IMR-90 (cell line): ENCODE measurements around the gene SLPI. TPM values are rescaled to one million over a fixed set of nuclear protein-coding genes. Genes with fewer than 3 reads are reported as not detected.
A peak's percentile ranks its signal among the peaks of the same experiment; 100 is the strongest.

Experiments used
- ATAC-seq: fragments of 200-7000 bp; cut with Tn5 transposase; 2 replicates; pipeline ENCODE4 v1.9.1; 2020; ENCODE audit warnings: low read depth, mild to moderate bottlenecking, moderate library complexity
- BruUV-seq: library from RNA; stranded (reverse); fragments of 400-500 nt; replicated peaks from 2 replicates; lab custom pipeline; 2021; lab: Mats Ljungman, UMichigan
- CTCF ChIA-PET: fragments of 300-600 bp; formaldehyde crosslinking; extraction: SDS; loops from one replicate; lab custom pipeline; 2021; ENCODE audit warnings: antibody characterized with exemption; lab: Yijun Ruan, JAX
- POLR2A ChIA-PET: fragments of 300-600 bp; sonication (Branson Sonifier 250); formaldehyde crosslinking; loops from one replicate; lab custom pipeline; 2022; ENCODE audit warnings: antibody characterized with exemption; ENCODE audit not compliant: unreplicated experiment; lab: Charles Lee
- DNase-seq: peaks from one replicate; pipeline ENCODE4 v3.0.0; 2013
- H2AFZ ChIP-seq: replicated peaks from 2 replicates; pipeline ENCODE3; 2013; ENCODE audit warnings: low read length, mild to moderate bottlenecking; ENCODE audit not compliant: poor library complexity
- H2AK5ac ChIP-seq: 2 replicates; pipeline ENCODE4 v1.6.1; 2013; ENCODE audit warnings: low read depth, low read length, inconsistent platforms
- H2AK9ac ChIP-seq: replicated peaks from 2 replicates; pipeline ENCODE3; 2013; ENCODE audit warnings: mild to moderate bottlenecking, low read depth, low read length, moderate library complexity; ENCODE audit not compliant: poor library complexity
- H2BK120ac ChIP-seq: 2 replicates; pipeline ENCODE4 v1.6.1; 2013; ENCODE audit warnings: low read depth, low read length, inconsistent platforms
- H2BK15ac ChIP-seq: 3 replicates; pipeline ENCODE4 v1.6.1; 2013; ENCODE audit warnings: low read depth, low read length, inconsistent platforms
- H2BK20ac ChIP-seq: 2 replicates; pipeline ENCODE4 v1.6.1; 2013; ENCODE audit warnings: low read depth, mild to moderate bottlenecking, inconsistent platforms, low read length, moderate library complexity
- H2BK5ac ChIP-seq: 2 replicates; pipeline ENCODE4 v1.6.1; 2013; ENCODE audit warnings: mild to moderate bottlenecking, low read depth, low read length, inconsistent platforms; ENCODE audit not compliant: poor library complexity, severe bottlenecking
- H3K14ac ChIP-seq: replicated peaks from 2 replicates; pipeline ENCODE4 v1.6.1; 2013; ENCODE audit warnings: low read depth, low read length, inconsistent platforms
- H3K18ac ChIP-seq: 2 replicates; pipeline ENCODE4 v1.6.1; 2013; ENCODE audit warnings: low read depth, low read length, control low read depth
- H3K23ac ChIP-seq: 2 replicates; pipeline ENCODE4 v1.6.1; 2013; ENCODE audit warnings: low read depth, low read length, inconsistent platforms
- H3K27ac ChIP-seq: 2 replicates; pipeline ENCODE4 v1.5.1; 2013; ENCODE audit warnings: mild to moderate bottlenecking, control low read depth, low read length; ENCODE audit not compliant: insufficient read depth
- H3K27me3 ChIP-seq: 2 replicates; pipeline ENCODE4 v1.6.1; 2013; ENCODE audit warnings: low read length; ENCODE audit not compliant: control insufficient read depth, insufficient read depth
- H3K36me3 ChIP-seq: 2 replicates; pipeline ENCODE4 v1.6.1; 2013; ENCODE audit warnings: low read length, mixed read lengths; ENCODE audit not compliant: control insufficient read depth, insufficient read depth
- H3K4ac ChIP-seq: 2 replicates; pipeline ENCODE4 v1.6.1; 2013; ENCODE audit warnings: low read depth, low read length, inconsistent platforms
- H3K4me1 ChIP-seq: 2 replicates; pipeline ENCODE4 v1.6.1; 2013; ENCODE audit warnings: low read length, mixed read lengths; ENCODE audit not compliant: control insufficient read depth, insufficient read depth
- H3K4me2 ChIP-seq: 2 replicates; pipeline ENCODE4 v1.6.1; 2013; ENCODE audit warnings: low read depth, mild to moderate bottlenecking, control low read depth, low read length, moderate library complexity
- H3K4me3 ChIP-seq: 2 replicates; pipeline ENCODE4 v1.5.1; 2013; ENCODE audit warnings: low read depth, mild to moderate bottlenecking, control low read depth, low read length, moderate library complexity; ENCODE audit not compliant: insufficient read depth
- H3K56ac ChIP-seq: 2 replicates; pipeline ENCODE4 v1.6.1; 2013; ENCODE audit warnings: low read length, inconsistent platforms; ENCODE audit not compliant: insufficient read depth; ENCODE audit errors: extremely low read depth
- H3K79me1 ChIP-seq, 2 experiments: 2 replicates each; pipeline ENCODE4 v1.6.1; 2013; ENCODE audit warnings: low read length in 2 of 2, inconsistent platforms in 1 of 2, low read depth in 1 of 2
- H3K9ac ChIP-seq: 2 replicates; pipeline ENCODE4 v1.6.1; 2013; ENCODE audit warnings: low read depth, low read length, control low read depth
- H3K9me1 ChIP-seq: 2 replicates; pipeline ENCODE4 v1.6.1; 2013; ENCODE audit warnings: low read length, inconsistent platforms; ENCODE audit not compliant: insufficient read depth
- H3K9me3 ChIP-seq: 2 replicates; pipeline ENCODE4 v1.6.1; 2013; ENCODE audit warnings: low read length; ENCODE audit not compliant: control insufficient read depth, insufficient read depth
- H4K20me1 ChIP-seq: 2 replicates; pipeline ENCODE4 v1.6.1; 2013; ENCODE audit warnings: low read length, inconsistent platforms; ENCODE audit not compliant: insufficient read depth
- H4K5ac ChIP-seq: 2 replicates; pipeline ENCODE4 v1.6.1; 2013; ENCODE audit warnings: mild to moderate bottlenecking, low read depth, low read length, control low read depth
- H4K8ac ChIP-seq, 2 experiments: 2 replicates each; pipeline ENCODE4 v1.6.1; 2013; ENCODE audit warnings: low read depth in 2 of 2, low read length in 2 of 2, control low read depth in 1 of 2, inconsistent platforms in 1 of 2
- H4K91ac ChIP-seq: 2 replicates; pipeline ENCODE4 v1.6.1; 2013; ENCODE audit warnings: low read depth, low read length, inconsistent platforms; ENCODE audit not compliant: insufficient read depth
- BHLHE40 ChIP-seq: fragments of 150-350 bp; IDR thresholded peaks from 2 replicates; pipeline ENCODE4 v1.6.1; 2016; ENCODE audit warnings: mild to moderate bottlenecking, low read depth, low read length
- CEBPB ChIP-seq: IDR thresholded peaks from 2 replicates; pipeline ENCODE4 v1.6.1; 2012; ENCODE audit warnings: low read depth, low read length, improper control_type of control experiment
- CHD1 ChIP-seq: IDR thresholded peaks from 2 replicates; pipeline ENCODE4 v1.6.1; 2012; ENCODE audit warnings: low read depth, low read length, improper control_type of control experiment
- CTCF ChIP-seq: conservative IDR thresholded peaks from 2 replicates; pipeline ENCODE4 v1.5.1; 2012; ENCODE audit warnings: mild to moderate bottlenecking, low read depth, low read length, improper control_type of control experiment
- FOS ChIP-seq: fragments of 150-350 bp; IDR thresholded peaks from 2 replicates; pipeline ENCODE4 v1.6.1; 2016; ENCODE audit warnings: low read depth, low read length
- MAFK ChIP-seq: IDR thresholded peaks from 2 replicates; pipeline ENCODE4 v1.6.1; 2012; ENCODE audit warnings: low read depth, low read length, improper control_type of control experiment
- MAZ ChIP-seq: IDR thresholded peaks from 2 replicates; pipeline ENCODE4 v1.6.1; 2012; ENCODE audit warnings: low read depth, mild to moderate bottlenecking, low read length, improper control_type of control experiment, moderate library complexity, borderline replicate concordance
- MXI1 ChIP-seq: IDR thresholded peaks from 2 replicates; pipeline ENCODE4 v1.6.1; 2012; ENCODE audit warnings: low read depth, mild to moderate bottlenecking, low read length, moderate library complexity, borderline replicate concordance
- NFE2L2 ChIP-seq: fragments of 150-350 bp; IDR thresholded peaks from 2 replicates; pipeline ENCODE4 v1.6.1; 2016; ENCODE audit warnings: low read depth, mild to moderate bottlenecking, low read length
- POLR2A ChIP-seq: IDR thresholded peaks from 2 replicates; pipeline ENCODE4 v1.6.1; 2012; ENCODE audit warnings: mild to moderate bottlenecking, low read depth, low read length
- RAD21 ChIP-seq: IDR thresholded peaks from 2 replicates; pipeline ENCODE4 v1.6.1; 2012; ENCODE audit warnings: low read length, improper control_type of control experiment
- RCOR1 ChIP-seq: IDR thresholded peaks from 2 replicates; pipeline ENCODE4 v1.6.1; 2012; ENCODE audit warnings: mild to moderate bottlenecking, low read length, improper control_type of control experiment; ENCODE audit not compliant: insufficient replicate concordance
- RFX5 ChIP-seq: IDR thresholded peaks from 2 replicates; pipeline ENCODE4 v1.8.0; 2012; ENCODE audit warnings: low read depth, mild to moderate bottlenecking, low read length, moderate library complexity
- USF2 ChIP-seq: fragments of 150-350 bp; IDR thresholded peaks from 2 replicates; pipeline ENCODE4 v1.6.1; 2017; ENCODE audit warnings: mild to moderate bottlenecking, antibody characterized with exemption, low read length, low read depth
- WGBS, 2 experiments: methylation state at CpG; one replicate each; pipeline versions ENCODE4 v1.1.5 to v1.1.7; 2013; ENCODE audit warnings: missing lambda C conversion rate in 2 of 2; ENCODE audit not compliant: insufficient read length in 1 of 2; ENCODE audit errors: extremely low coverage in 2 of 2; 5-methylcytosine and 5-hydroxymethylcytosine counted together
- dilution Hi-C: fragments of 300-500 bp; cut with HindIII; formaldehyde crosslinking; loops from one replicate; pipeline ENCODE4 v1.14.3; 2018; ENCODE audit warnings: low sequenced_read_pairs; ENCODE audit not compliant: unreplicated experiment
- in situ Hi-C: fragments of 300-500 bp; cut with MboI; formaldehyde crosslinking; loops from 3 replicates; pipeline ENCODE4 v1.14.3; 2019; ENCODE audit warnings: low sequenced_read_pairs, inconsistent platforms, mixed read lengths
- intact Hi-C: fragments of 100-400 bp; cut with micrococcal nuclease; formaldehyde crosslinking; loops from 2 replicates; pipeline ENCODE4 v1.10.0; 2022
- polyA plus RNA-seq, 3 experiments: library from polyadenylated mRNA; depleted of rRNA; stranded (reverse); fragments of >200 nt; gene quantifications; 2 replicates each; pipeline ENCODE4 v1.2.3, GENCODE V29; 2012; ENCODE audit warnings: low replicate concordance in 1 of 3
- total RNA-seq: library from RNA; depleted of rRNA; stranded (reverse); fragments of >200 nt; gene quantifications from 2 replicates; pipeline ENCODE4 v1.2.3, GENCODE V29; 2012

The SLPI gene
- total and polyA plus RNA-seq, 2 of the 4 experiments (the other 2 are of a cell fraction), result not detected

- no peaks in the 10 kb centered on the region for H3K9me1 ChIP-seq
- H2BK20ac ChIP-seq, result no peak overlapping the region
- peak; percentile 93 for ATAC-seq
- BruUV-seq, result no TSS peak
- peak; percentile 46 for DNase-seq
- no peak overlapping the region for H3K18ac ChIP-seq
- no peaks in the 10 kb centered on the region for H3K79me1 ChIP-seq
- H4K91ac ChIP-seq, result no peak overlapping the region
- H2BK5ac ChIP-seq, result no peak overlapping the region
- in situ Hi-C loops (loop anchor here (25.0 kb wide), 1 partner anchor 181 kb away; the partner anchor contains the start of genes KCNS1, WFDC12 and WFDC5), intact Hi-C loops (loop anchor here (5.0 kb wide), 1 partner anchor 546 kb away; the partner anchor contains the start of gene KCNK15), dilution Hi-C loops (no loop called here)
- H3K4me3 ChIP-seq, result peak overlapping the region; percentile 37
- no peaks in the 10 kb centered on the region for H3K4me1 ChIP-seq
- no peak for TF ChIP-seq MAFK
- TF ChIP-seq MAZ, result 0 out of 2 replicates have a peak, but pooled peaks have one; percentile 32
- TF ChIP-seq NFE2L2, result no peak
- TF ChIP-seq MXI1, result peak; percentile 39; the same call in 1 of the 2 replicates
- TF ChIP-seq FOS, result no peak
- TF ChIP-seq RCOR1, result no peak
- TF ChIP-seq RFX5, result no peak
- no peak for TF ChIP-seq POLR2A
- TF ChIP-seq RAD21, result no peak; the same call in 1 of the 2 replicates
- peak; percentile 83 for TF ChIP-seq CTCF
- TF ChIP-seq USF2, result no peak
- TF ChIP-seq CHD1, result no peak
- TF ChIP-seq BHLHE40, result peak; percentile 70; the same call in 1 of the 2 replicates
- TF ChIP-seq CEBPB, result no peak
- no peak overlapping the region for H3K9ac ChIP-seq
- H2BK15ac ChIP-seq, result no peak overlapping the region
- peak overlapping the region; percentile 96 for H2AFZ ChIP-seq
- peak overlapping the region; percentile 41 for H3K4me2 ChIP-seq
- WGBS, 2 experiments, result 2% methylated on average over 41 of the region's 79 CpGs; no CpG with 5 or more reads in 1 of the 2 experiments
- H3K14ac ChIP-seq, result no peak overlapping the region
- peaks cover 17% of the 10 kb centered on the region for H3K27me3 ChIP-seq
- H3K36me3 ChIP-seq, result no peaks in the 10 kb centered on the region
- peak overlapping the region; percentile 71 for H2AK9ac ChIP-seq
- H3K27ac ChIP-seq, result no peak overlapping the region; the same call in 1 of the 2 replicates
- peak overlapping the region; percentile 71 for H2BK120ac ChIP-seq
- CTCF ChIA-PET, result interaction anchor here (0.6 to 2.6 kb wide), 20 partner anchors 8 to 478 kb away, joined by 3 to 12 read pairs (median 4); no protein-coding TSS in a partner anchor
- no peak overlapping the region for H3K56ac ChIP-seq
- no peak overlapping the region; the same call in 1 of the 2 replicates for H4K5ac ChIP-seq
- POLR2A ChIA-PET, result interaction anchor here (0.8 kb wide), 1 partner anchor 9 kb away, joined by 3 read pairs; no protein-coding TSS in a partner anchor
- no peaks in the 10 kb centered on the region for H4K20me1 ChIP-seq
- H3K9me3 ChIP-seq, result no peaks in the 10 kb centered on the region; the same call in 1 of the 2 replicates
- no peak overlapping the region for H2AK5ac ChIP-seq
- peak overlapping the region; percentile 20; the same call in 1 of the 2 replicates for H3K4ac ChIP-seq
- no peak overlapping the region for H3K23ac ChIP-seq
- H4K8ac ChIP-seq, result peak overlapping the region in 1 of 2 experiments; percentile 30; a peak in 1 of 4 replicates
These were observed 39.0 kb upstream of the SLPI start for GRCh38 chr20:45293041-45294002.
